Smooth muscle cell (in vitro differentiated cells): ENCODE measurements around the gene RNF181. TPM values are rescaled to one million over a fixed set of nuclear protein-coding genes. Genes with fewer than 3 reads are reported as not detected.
A peak's percentile ranks its signal among the peaks of the same experiment; 100 is the strongest.
"Not testable (repeated sequence)": the region's sequence is repeated elsewhere in the genome, so short reads cannot be mapped to it uniquely, and the experiment has no call there.

Source experiments
- DNase-seq: peaks from one replicate; lab custom pipeline; 2025; ENCODE audit not compliant: unreplicated experiment; lab: John Stamatoyannopoulos, UW
- H2AFZ ChIP-seq: fragments of 200-600 bp; sonication (generic); 2 replicates; pipeline ENCODE4 v1.6.0; 2016; ENCODE audit warnings: antibody characterized with exemption, low read depth, mild to moderate bottlenecking
- H3F3A ChIP-seq: fragments of 200-600 bp; sonication (generic); 2 replicates; pipeline ENCODE4 v1.6.0; 2017; ENCODE audit warnings: antibody characterized with exemption, low read depth
- H3K27ac ChIP-seq: fragments of 200-600 bp; sonication (generic); 2 replicates; pipeline ENCODE4 v1.5.1; 2016; ENCODE audit warnings: low read depth, mild to moderate bottlenecking
- H3K27me3 ChIP-seq: fragments of 200-600 bp; sonication (generic); 2 replicates; pipeline ENCODE4 v1.6.1; 2016; ENCODE audit warnings: low read depth, mild to moderate bottlenecking
- H3K36me3 ChIP-seq: fragments of 200-600 bp; sonication (generic); 2 replicates; pipeline ENCODE4 v1.5.1; 2016; ENCODE audit warnings: low read depth
- H3K4me1 ChIP-seq: fragments of 200-600 bp; sonication (generic); 2 replicates; pipeline ENCODE4 v1.5.1; 2016; ENCODE audit warnings: low read depth
- H3K4me2 ChIP-seq: fragments of 200-600 bp; sonication (generic); 2 replicates; pipeline ENCODE4 v1.6.0; 2016; ENCODE audit warnings: mild to moderate bottlenecking
- H3K4me3 ChIP-seq: fragments of 200-600 bp; sonication (generic); 2 replicates; pipeline ENCODE4 v1.5.1; 2016; ENCODE audit warnings: mild to moderate bottlenecking
- H3K79me2 ChIP-seq: fragments of 200-600 bp; sonication (generic); 2 replicates; pipeline ENCODE4 v1.6.0; 2016; ENCODE audit warnings: low read depth, mild to moderate bottlenecking
- H3K9ac ChIP-seq: fragments of 200-600 bp; sonication (generic); 2 replicates; pipeline ENCODE4 v1.6.0; 2016; ENCODE audit warnings: low read depth
- H3K9me3 ChIP-seq: fragments of 200-600 bp; sonication (generic); replicated peaks from 2 replicates; pipeline ENCODE4 v1.5.1; 2016; ENCODE audit warnings: low read depth
- H4K20me1 ChIP-seq: fragments of 200-600 bp; sonication (generic); 2 replicates; pipeline ENCODE4 v1.6.0; 2016; ENCODE audit warnings: low read depth
- CTCF ChIP-seq: fragments of 200-600 bp; sonication (generic); IDR thresholded peaks from 2 replicates; pipeline ENCODE4 v1.5.1; 2017; ENCODE audit warnings: borderline replicate concordance, mild to moderate bottlenecking, antibody characterized with exemption; ENCODE audit not compliant: insufficient read depth, poor library complexity, severe bottlenecking
- WGBS: methylation state at CpG from one replicate; pipeline ENCODE4 v1.1.7; 2016; ENCODE audit warnings: low lambda C conversion rate; 5-methylcytosine and 5-hydroxymethylcytosine counted together
- polyA plus RNA-seq: library from polyadenylated mRNA; unstranded; fragments of >200 nt; fragmentation: Nextera tagmentation; extraction: Ambion mirVana; gene quantifications from 2 replicates; pipeline ENCODE4 v1.2.1, GENCODE V29; 2016
- total RNA-seq: library from RNA; depleted of rRNA; stranded (reverse); fragments of >200 nt; gene quantifications from 2 replicates; pipeline ENCODE4 v1.2.3, GENCODE V29; 2014

The RNF181 gene
- total and polyA plus RNA-seq, 2 experiments from 2014 or later, result 195 to 316 TPM

DNA sequence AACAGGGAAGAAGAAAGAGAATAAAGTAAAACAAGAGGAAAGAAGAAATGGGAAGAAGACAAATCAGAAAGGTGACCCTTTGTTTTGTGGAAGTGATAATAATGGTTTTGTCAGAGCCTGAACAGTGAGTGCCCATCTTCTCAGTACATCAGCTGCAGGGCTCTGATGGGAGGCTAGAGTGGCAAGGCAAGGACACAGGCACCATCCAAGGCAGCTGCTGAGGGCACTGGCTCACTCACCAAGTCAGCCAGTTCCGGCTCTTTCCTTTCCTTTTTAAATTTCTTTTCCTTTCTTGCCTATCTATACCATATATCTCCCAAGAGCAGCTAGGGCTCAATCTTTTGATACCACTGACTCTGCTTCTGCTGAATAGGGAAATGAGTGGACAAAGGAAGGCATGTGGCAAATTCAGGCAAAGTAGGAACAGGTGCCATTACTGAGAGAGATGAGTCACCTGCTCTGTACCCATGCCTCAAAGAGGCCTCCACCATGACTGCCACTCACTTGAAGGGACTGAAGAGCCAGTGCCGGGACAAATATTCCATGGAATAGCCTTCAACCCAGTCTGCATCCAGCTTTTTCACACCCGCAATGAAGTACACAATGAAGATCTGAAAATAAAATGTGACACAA is 40.4 kb upstream of the RNF181 start:
- peaks cover 11% of the 10 kb centered on the region for H4K20me1 ChIP-seq
- no peak overlapping the region for H3K27ac ChIP-seq
- no peak overlapping the region for H3K4me2 ChIP-seq
- H3K36me3 ChIP-seq, result peaks cover 3% of the 10 kb centered on the region
- no peak overlapping the region for H3K9ac ChIP-seq
- H2AFZ ChIP-seq, result no peak overlapping the region
- peaks cover 3% of the 10 kb centered on the region for H3K4me1 ChIP-seq
- TF ChIP-seq CTCF, result no peak
- DNase-seq, result no peak
- 99% methylated on average over 3 of the region's 3 CpGs for WGBS
- no peaks in the 10 kb centered on the region for H3K27me3 ChIP-seq
- peaks cover 28% of the 10 kb centered on the region for H3K79me2 ChIP-seq
- no peak overlapping the region for H3K4me3 ChIP-seq
- H3K9me3 ChIP-seq, result no peaks in the 10 kb centered on the region
- H3F3A ChIP-seq, result peaks cover 12% of the 10 kb centered on the region

GRCh38 chr2:85557130-85557529 is 38.4 kb upstream of the RNF181 start:
- H3K4me3 ChIP-seq, result no peak overlapping the region
- peaks cover 39% of the 10 kb centered on the region for H3K79me2 ChIP-seq
- peaks cover 3% of the 10 kb centered on the region for H3K36me3 ChIP-seq
- no peak overlapping the region for H3K27ac ChIP-seq
- H3K4me2 ChIP-seq, result no peak overlapping the region
- DNase-seq, result no peak
- H2AFZ ChIP-seq, result no peak overlapping the region
- no peaks in the 10 kb centered on the region for H3K9me3 ChIP-seq
- no peak for TF ChIP-seq CTCF
- no peak overlapping the region for H3K9ac ChIP-seq
- peaks cover 4% of the 10 kb centered on the region for H3F3A ChIP-seq
- peaks cover 11% of the 10 kb centered on the region for H3K4me1 ChIP-seq
- whole genome bisulfite sequencing, result 99% methylated on average over 5 of the region's 5 CpGs
- peaks cover 10% of the 10 kb centered on the region for H4K20me1 ChIP-seq
- H3K27me3 ChIP-seq, result no peaks in the 10 kb centered on the region

DNA sequence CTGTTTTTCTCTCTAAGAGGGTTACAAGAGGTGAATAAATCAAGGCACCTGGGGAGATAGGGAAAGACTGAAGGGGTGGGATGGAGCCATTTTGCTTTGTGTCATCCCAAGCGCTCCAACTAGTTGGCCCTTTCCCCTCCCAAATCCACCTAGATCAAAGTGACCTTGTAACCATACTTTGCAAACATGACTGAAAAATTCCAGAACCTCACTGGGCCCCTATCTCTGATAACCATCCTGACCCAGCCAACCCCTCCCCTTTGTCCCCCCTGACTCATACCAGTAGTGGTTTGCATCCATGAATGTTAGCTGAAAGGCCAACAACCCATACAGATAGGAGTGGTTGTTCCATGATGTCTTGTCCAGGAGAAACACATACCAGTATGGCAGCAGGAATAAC is 37.4 kb upstream of the RNF181 start:
- peaks cover 39% of the 10 kb centered on the region for H3K79me2 ChIP-seq
- no peaks in the 10 kb centered on the region for H3K27me3 ChIP-seq
- no peak overlapping the region for H3K9ac ChIP-seq

GRCh38 chr2:85560403-85560726 is 35.2 kb upstream of the RNF181 start:
- H3K4me1 ChIP-seq, result peaks cover 11% of the 10 kb centered on the region
- not testable (repeated sequence) for H3F3A ChIP-seq, H4K20me1 ChIP-seq, H3K36me3 ChIP-seq, H2AFZ ChIP-seq, H3K27me3 ChIP-seq, DNase-seq, H3K9me3 ChIP-seq, H3K27ac ChIP-seq
- H3K4me2 ChIP-seq, result peak overlapping the region; percentile 97
- H3K4me3 ChIP-seq, result peak overlapping the region; percentile 84
- peaks cover 39% of the 10 kb centered on the region for H3K79me2 ChIP-seq
- 88% methylated on average over 12 of the region's 12 CpGs for WGBS
- peak overlapping the region; percentile 81 for H3K9ac ChIP-seq

More for the DNA sequence above, 37.4 kb upstream of the RNF181 start:
- no peak overlapping the region for H3K4me2 ChIP-seq
- H3K4me1 ChIP-seq, result peaks cover 11% of the 10 kb centered on the region
- no peaks in the 10 kb centered on the region for H3K9me3 ChIP-seq
- H3K27ac ChIP-seq, result no peak overlapping the region
- DNase-seq, result no peak
- peaks cover 10% of the 10 kb centered on the region for H4K20me1 ChIP-seq
- H3K36me3 ChIP-seq, result peaks cover 3% of the 10 kb centered on the region
- H3K4me3 ChIP-seq, result no peak overlapping the region
- no peaks in the 10 kb centered on the region for H3F3A ChIP-seq
- H2AFZ ChIP-seq, result no peak overlapping the region
- 95% methylated on average over 1 of the region's 1 CpG for WGBS
- TF ChIP-seq CTCF, result no peak
